GOT3 (cell line): Measurements from ENCODE around the gene POLR2M.

Source experiments
- DNase-seq: peaks from one replicate; lab custom pipeline; 2025; ENCODE audit warnings: mixed read lengths; lab: John Stamatoyannopoulos, UW

POLR2M gene

GRCh38 chr15:57692709-57693108 is 13.8 kb upstream of the POLR2M start:
- no peak for DNase-seq

DNA sequence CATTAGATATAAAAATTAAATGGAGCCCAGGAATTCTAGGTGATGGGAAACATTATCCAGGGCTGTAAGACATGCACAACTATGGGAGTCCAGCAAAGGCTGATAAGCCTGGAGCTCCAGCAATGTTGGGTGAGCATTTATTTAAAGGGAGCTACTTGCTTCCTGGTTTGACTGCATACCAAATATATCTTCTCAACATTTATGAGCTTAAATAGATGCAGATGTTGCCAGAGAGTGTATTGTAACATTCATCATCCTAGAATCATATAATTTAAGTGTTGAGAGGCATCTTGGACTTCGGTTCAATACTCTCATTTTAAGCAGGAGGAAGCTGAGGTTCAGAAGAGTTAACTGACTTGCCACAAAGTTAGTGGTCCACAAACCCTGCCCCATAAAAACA is 12.2 kb upstream of the POLR2M start:
- DNase-seq, result no peak

GRCh38 chr15:57696146-57696545 is 10.4 kb upstream of the POLR2M start:
- DNase-seq, result no peak

GRCh38 chr15:57697588-57697987 is 8.9 kb upstream of the POLR2M start:
- no peak for DNase-seq

DNA sequence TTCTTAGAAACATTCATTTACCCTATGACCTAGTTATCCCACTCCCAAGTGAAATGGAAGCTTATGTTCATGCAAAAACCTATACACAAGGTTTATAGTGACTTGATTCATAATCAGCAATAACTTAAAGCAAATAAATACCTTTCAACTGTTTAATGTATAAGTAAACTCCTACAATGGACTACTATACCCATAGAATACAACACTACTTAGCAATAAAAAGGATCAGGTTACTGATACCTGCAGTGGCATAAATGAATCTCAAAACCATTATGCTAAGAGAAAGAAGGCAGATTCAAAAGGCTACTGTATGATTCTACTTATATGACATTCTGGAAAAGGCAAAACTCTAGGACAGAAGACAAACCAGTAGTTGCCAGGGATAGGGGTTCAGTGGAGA is 8.3 kb upstream of the POLR2M start:
- no peak for DNase-seq

- DNase-seq, result no peak
These were observed 7.5 kb upstream of the POLR2M start for GRCh38 chr15:57698991-57699390.

- DNase-seq, result no peak
These were observed 3.1 kb upstream of the POLR2M start for GRCh38 chr15:57703387-57703786.

- no peak for DNase-seq
These were observed 2.1 kb upstream of the POLR2M start for GRCh38 chr15:57704441-57704840.

DNA sequence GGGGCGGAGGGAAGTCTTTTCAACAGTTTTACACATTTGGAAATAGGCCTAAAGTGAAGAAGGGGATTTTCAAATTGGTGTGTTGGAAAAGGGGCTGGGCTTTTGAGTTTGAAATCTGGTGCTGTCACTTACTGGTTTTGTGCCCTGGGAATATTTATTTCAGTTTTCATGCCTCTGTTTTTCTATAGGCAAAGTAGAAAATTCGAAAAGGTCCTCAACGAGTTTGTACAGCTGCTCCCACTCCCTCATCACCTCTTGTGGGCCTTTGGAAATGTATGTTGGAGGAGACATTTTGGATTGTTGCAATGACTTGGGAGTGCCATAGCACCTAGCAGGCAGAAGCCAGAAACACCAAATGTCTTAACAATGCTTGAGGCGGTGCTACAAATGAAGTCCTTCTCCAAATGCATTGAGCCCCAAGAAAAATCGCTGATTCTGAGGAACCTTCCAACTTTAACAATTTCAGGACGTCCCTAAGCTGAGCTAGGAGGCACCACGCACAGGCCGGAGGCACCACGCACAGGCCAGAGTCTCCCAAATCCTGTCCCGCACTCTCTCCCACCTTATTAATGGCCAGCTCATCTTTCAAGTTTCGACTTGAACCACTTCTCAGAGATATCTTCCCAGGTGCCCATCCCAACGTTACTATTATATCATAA is 639 bp upstream of the POLR2M start:
- DNase-seq, result no peak

DNA sequence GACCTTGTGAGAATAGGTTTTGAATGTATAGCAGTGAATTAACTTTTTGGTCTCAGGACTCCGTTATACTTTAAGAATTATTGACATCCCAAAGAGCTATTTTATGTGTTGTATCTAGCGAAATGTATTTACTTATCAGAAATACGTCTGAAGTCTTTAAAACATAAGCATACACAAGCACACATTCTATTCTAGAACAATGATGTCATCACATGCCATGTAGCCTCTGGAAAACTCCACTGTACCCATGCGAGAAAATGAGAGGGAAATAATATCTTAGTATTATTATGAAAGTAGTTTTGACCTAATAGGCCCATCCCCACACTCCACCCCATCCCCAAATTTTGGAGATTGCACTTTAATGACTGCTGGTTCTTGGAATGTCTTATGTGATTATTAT is 1.5 kb downstream of the POLR2M start:
- no peak for DNase-seq

- DNase-seq, result no peak
These were observed 11.8 kb downstream of the POLR2M start for GRCh38 chr15:57718309-57718708.

DNA sequence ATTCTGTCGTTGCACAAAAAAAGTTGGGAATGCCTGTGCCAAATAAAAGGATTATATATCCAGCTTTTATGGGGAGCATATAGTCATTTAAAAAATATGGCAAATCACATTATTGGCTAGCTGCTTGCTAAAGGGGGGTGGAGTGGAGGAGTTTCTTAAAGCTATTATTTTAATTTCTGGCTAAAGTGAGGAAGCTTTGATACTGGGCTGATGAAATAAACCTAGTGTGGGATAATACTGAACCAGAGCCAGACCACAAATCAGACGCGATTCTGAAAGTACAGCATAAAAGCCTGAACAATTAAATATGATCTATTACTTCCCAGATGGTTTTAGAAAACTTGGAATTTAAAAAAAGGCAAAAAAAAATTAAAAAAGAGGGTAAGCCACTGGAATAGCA is 14.4 kb downstream of the POLR2M start:
- no peak for DNase-seq

- DNase-seq, result no peak
These were observed 19.9 kb downstream of the POLR2M start for GRCh38 chr15:57726411-57726810.

DNA sequence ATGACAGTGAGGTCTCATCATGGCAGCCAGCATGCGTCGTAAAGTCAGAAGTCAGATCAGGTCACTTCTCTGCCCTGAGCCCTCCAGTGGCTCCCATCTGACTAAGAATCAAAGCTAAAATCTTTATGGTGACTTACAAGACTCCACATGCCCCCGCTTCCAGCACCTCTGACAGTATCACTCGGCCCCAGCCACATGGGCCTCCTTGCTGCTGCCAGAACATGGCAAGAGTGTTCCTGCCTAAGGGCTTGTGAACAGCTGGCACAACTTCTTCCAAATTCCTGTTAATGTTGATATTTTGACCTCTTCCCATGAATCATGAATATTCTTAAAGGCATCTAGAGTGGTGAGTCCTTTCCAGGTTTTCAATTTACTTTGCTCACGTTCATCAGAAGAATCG is 20.5 kb downstream of the POLR2M start:
- no peak for DNase-seq

- DNase-seq, result no peak
These were observed 21.9 kb downstream of the POLR2M start for GRCh38 chr15:57728436-57728835.

DNA sequence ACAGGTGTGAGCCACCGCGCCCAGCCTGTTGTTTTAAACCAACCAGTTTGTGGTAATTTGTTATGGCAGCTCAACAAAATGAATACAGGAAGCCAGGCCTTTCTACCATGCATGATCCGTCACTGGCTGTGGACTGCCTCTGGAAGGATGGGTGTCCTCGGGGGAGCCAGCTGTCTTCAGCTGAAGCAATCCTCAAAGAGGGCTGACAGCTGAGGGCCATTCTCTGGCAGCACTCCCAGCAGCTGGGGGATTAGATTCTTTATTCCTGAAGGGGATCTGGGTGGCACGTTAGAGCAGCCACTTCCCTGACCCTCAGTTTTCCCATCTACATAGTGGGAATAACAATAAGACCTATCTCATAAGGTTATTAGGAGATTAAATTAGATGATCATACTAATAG is 24.4 kb downstream of the POLR2M start:
- DNase-seq, result no peak

DNA sequence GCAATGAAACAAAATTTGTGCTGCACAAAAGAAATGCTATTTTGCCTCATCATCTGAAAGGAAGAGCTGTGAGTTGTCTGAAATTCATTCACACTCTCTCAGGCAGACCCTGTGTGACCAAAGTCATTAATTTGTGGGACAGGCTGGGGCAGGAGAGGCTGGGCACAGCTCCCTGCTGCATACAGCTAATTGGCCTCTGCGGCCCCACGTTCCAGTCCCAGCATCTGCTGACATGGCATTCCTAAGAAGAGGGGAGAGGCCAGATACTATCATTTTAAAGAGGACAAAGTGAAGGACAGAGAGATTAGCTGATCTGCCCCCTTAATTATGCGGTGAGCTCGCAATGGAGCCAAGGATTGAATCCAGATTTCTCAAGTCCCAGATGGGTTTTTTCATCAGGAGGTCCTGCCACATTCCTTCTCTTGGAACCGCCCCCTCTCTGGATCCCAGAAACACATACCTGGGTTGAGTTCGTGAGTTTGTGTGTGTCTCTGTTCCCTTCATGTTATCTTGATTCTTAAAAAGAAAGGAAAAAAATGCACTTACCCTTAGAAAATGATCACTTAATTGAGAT is 25.1 kb downstream of the POLR2M start:
- no peak for DNase-seq

GRCh38 chr15:57732526-57733331 is 26.2 kb downstream of the POLR2M start:
- DNase-seq, result no peak

GRCh38 chr15:57734860-57735259 is 28.3 kb downstream of the POLR2M start:
- no peak for DNase-seq

DNA sequence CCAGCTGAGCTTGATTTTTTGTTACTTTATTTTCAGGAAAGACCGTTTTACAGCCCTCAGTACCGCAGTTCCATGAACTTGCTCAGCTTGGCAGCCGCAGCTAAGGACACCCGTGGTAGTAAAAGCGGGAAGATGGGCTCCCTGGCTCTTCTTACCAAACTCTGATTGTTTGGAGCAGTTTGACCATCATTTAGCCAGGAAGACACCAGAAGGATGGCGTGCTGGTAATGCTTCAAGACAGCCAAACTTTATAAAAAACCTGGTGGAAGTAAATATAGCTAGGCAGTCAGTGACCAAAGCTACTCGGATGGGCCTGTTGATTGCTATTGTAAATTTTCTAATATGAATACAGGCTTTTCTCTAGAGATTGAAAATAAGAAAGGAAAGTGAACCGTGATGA is 28.9 kb downstream of the POLR2M start:
- DNase-seq, result no peak

DNA sequence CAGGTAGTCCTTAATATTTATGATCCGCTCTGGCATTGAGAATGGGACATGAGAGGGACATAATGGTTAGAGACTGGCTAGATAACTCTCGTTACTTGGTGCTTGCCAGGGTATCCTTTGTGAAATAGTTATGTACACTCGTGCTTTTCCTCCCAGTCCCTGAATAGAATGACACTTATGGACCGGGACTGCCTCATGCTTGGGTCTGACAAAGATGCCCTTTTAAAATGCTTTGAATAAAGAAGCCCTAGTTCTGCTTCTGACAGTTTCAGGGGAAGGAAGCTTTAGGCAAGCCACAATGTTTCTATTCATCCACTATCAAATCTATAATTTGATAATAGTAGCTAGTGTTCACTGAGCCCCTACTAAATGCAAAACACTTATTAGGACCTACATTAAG is 29.4 kb downstream of the POLR2M start:
- DNase-seq, result no peak

GRCh38 chr15:57736591-57736990 is 30.1 kb downstream of the POLR2M start:
- no peak for DNase-seq

DNA sequence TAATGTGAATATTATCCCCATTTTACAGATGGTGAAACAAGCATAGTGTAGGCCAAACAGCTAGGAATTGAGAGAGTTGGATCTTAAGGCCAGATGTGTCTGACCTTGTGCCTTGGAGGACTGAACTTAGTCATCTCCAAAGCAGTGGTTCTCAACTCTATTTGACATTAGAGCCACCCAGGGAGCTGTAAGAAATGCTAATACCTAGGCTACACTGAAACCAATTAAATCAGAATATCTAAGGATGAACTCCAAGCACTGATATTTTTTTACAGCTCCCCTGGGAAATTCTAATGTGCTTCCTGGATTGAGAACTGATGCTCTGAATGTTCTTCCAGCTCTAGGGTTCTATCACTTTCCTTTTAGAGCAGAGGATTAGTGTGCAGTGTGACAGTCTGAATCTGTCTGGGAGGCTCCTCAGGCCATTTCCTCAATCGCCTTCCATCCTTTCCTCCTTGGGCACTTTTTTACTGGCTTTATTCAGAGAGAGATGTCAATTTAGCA is 32.3 kb downstream of the POLR2M start:
- no peak for DNase-seq
